Neural progenitor cell (in vitro differentiated cells): ENCODE data around the gene KCNIP2. TPM values are rescaled to one million over a fixed set of nuclear protein-coding genes. Genes with fewer than 3 reads are reported as not detected.
A peak's percentile ranks its signal among the peaks of the same experiment; 100 is the strongest.

Experiments
- DNase-seq: peaks from one replicate; pipeline ENCODE4 v3.0.0-alpha.2; 2016; ENCODE audit warnings: low spot score
- H2AFZ ChIP-seq: fragments of 200-600 bp; sonication (generic); replicated peaks from 2 replicates; pipeline ENCODE4 v1.6.1; 2016; ENCODE audit warnings: antibody characterized with exemption
- H3F3A ChIP-seq: fragments of 200-600 bp; sonication (generic); 2 replicates; pipeline ENCODE4 v1.6.1; 2016; ENCODE audit warnings: antibody characterized with exemption, low read depth
- H3K27ac ChIP-seq: fragments of 200-600 bp; sonication (generic); 2 replicates; pipeline ENCODE4 v1.5.1; 2016; ENCODE audit warnings: mild to moderate bottlenecking
- H3K27me3 ChIP-seq: fragments of 200-600 bp; sonication (generic); 2 replicates; pipeline ENCODE4 v1.6.1; 2016; ENCODE audit warnings: mild to moderate bottlenecking, moderate library complexity
- H3K36me3 ChIP-seq: fragments of 200-600 bp; sonication (generic); 2 replicates; pipeline ENCODE4 v1.5.1; 2016
- H3K4me1 ChIP-seq: fragments of 200-600 bp; sonication (generic); 2 replicates; pipeline ENCODE4 v1.6.1; 2016; ENCODE audit warnings: mixed run types
- H3K4me2 ChIP-seq: fragments of 200-600 bp; sonication (generic); 2 replicates; pipeline ENCODE4 v1.6.1; 2016
- H3K4me3 ChIP-seq: fragments of 200-600 bp; sonication (generic); 2 replicates; pipeline ENCODE4 v1.5.1; 2016
- H3K79me2 ChIP-seq: fragments of 200-600 bp; sonication (generic); 2 replicates; pipeline ENCODE4 v1.6.1; 2016; ENCODE audit warnings: low read depth
- H3K9ac ChIP-seq: fragments of 200-600 bp; sonication (generic); 2 replicates; pipeline ENCODE4 v1.6.1; 2016
- H3K9me3 ChIP-seq: fragments of 200-600 bp; sonication (generic); 2 replicates; pipeline ENCODE4 v1.5.1; 2016; ENCODE audit warnings: low read depth
- H4K20me1 ChIP-seq: fragments of 200-600 bp; sonication (generic); 2 replicates; pipeline ENCODE4 v1.6.1; 2016; ENCODE audit warnings: low read depth
- H3K27ac Mint-ChIP-seq: 3 replicates; pipeline ENCODE4 v1.8.0; 2021; ENCODE audit warnings: mixed read lengths
- H3K27me3 Mint-ChIP-seq: 2 replicates; pipeline ENCODE4 v1.8.0; 2022; ENCODE audit warnings: low read depth, mild to moderate bottlenecking, inconsistent platforms, moderate library complexity, mixed read lengths; ENCODE audit not compliant: insufficient read depth
- H3K36me3 Mint-ChIP-seq: 3 replicates; pipeline ENCODE4 v1.8.0; 2021; ENCODE audit warnings: mixed read lengths
- H3K4me1 Mint-ChIP-seq: 3 replicates; pipeline ENCODE4 v1.8.0; 2021; ENCODE audit warnings: mixed read lengths
- H3K4me3 Mint-ChIP-seq: 3 replicates; pipeline ENCODE4 v1.8.0; 2021; ENCODE audit warnings: mild to moderate bottlenecking, moderate library complexity, mixed read lengths
- H3K9me3 Mint-ChIP-seq: 3 replicates; pipeline ENCODE4 v1.8.0; 2020; ENCODE audit warnings: mixed read lengths
- CTCF ChIP-seq: fragments of 200-600 bp; sonication (generic); IDR thresholded peaks from 2 replicates; pipeline ENCODE4 v1.5.1; 2017; ENCODE audit warnings: antibody characterized with exemption, mild to moderate bottlenecking
- EZH2 ChIP-seq: fragments of 200-600 bp; sonication (generic); IDR thresholded peaks from 2 replicates; pipeline ENCODE4 v1.6.1; 2017; ENCODE audit warnings: antibody characterized with exemption, mild to moderate bottlenecking, moderate library complexity
- EZH2phosphoT487 ChIP-seq: fragments of 200-600 bp; sonication (generic); IDR thresholded peaks from 2 replicates; pipeline ENCODE4 v1.6.1; 2017; ENCODE audit warnings: antibody characterized with exemption
- total RNA-seq: library from RNA; depleted of rRNA; stranded (reverse); fragments of >200 nt; gene quantifications from 2 replicates; pipeline ENCODE4 v1.2.3, GENCODE V29; 2015; ENCODE audit warnings: low replicate concordance

Gene KCNIP2
- total RNA-seq, 1 donor from 2014 or later: 2.4 TPM

- Histone ChIP-seq H2AFZ (peak overlapping the region; percentile 93), H3K79me2 (no peaks in the 10 kb centered on the region), H3K36me3 (no peaks in the 10 kb centered on the region), H3K9ac (no peak overlapping the region), H3K4me3 (peak overlapping the region; percentile 67), H3F3A (peaks cover 58% of the 10 kb centered on the region), H3K27me3 (peaks cover 26% of the 10 kb centered on the region), H3K4me2 (peak overlapping the region; percentile 95), H3K27ac (no peak overlapping the region), H3K4me1 (peaks cover 33% of the 10 kb centered on the region), H3K9me3 (no peaks in the 10 kb centered on the region), H4K20me1 (peaks cover 62% of the 10 kb centered on the region)
- peak overlapping the region; percentile 85 for H3K4me3 Mint-ChIP-seq
- H3K27me3 Mint-ChIP-seq: peaks cover 31% of the 10 kb centered on the region
- peaks cover 48% of the 10 kb centered on the region for H3K4me1 Mint-ChIP-seq
- no peaks in the 10 kb centered on the region for H3K36me3 Mint-ChIP-seq
- no peak overlapping the region for H3K27ac Mint-ChIP-seq
- TF ChIP-seq EZH2phosphoT487 (no peak), CTCF (no peak), EZH2 (no peak)
- peak; percentile 66 for DNase-seq
- no peaks in the 10 kb centered on the region for H3K9me3 Mint-ChIP-seq
Observed at GRCh38 chr10:101840102-101840684, 3.4 kb downstream of the KCNIP2 start.

- H3K36me3 Mint-ChIP-seq: no peaks in the 10 kb centered on the region
- Histone ChIP-seq H3K4me1 (peaks cover 31% of the 10 kb centered on the region), H3K27ac (no peak overlapping the region)
Observed at GRCh38 chr10:101839416-101840063, 4.1 kb downstream of the KCNIP2 start.

GRCh38 chr10:101839002-101839401 lies 4.6 kb downstream of the KCNIP2 start:
- Mint-ChIP-seq H3K4me1 (peaks cover 47% of the 10 kb centered on the region), H3K4me3 (peak overlapping the region; percentile 85), H3K9me3 (no peaks in the 10 kb centered on the region)

More at GRCh38 chr10:101839416-101840063, 4.1 kb downstream of the KCNIP2 start:
- H3K9me3 ChIP-seq: no peaks in the 10 kb centered on the region
- no peak overlapping the region for H3K9ac ChIP-seq
- H4K20me1 ChIP-seq: peaks cover 60% of the 10 kb centered on the region
- H3K9me3 Mint-ChIP-seq: no peaks in the 10 kb centered on the region
- peaks cover 31% of the 10 kb centered on the region for H3K27me3 Mint-ChIP-seq
- H3K4me1 Mint-ChIP-seq: peaks cover 52% of the 10 kb centered on the region
- H2AFZ ChIP-seq: peak overlapping the region; percentile 93
- H3F3A ChIP-seq: peaks cover 52% of the 10 kb centered on the region
- H3K36me3 ChIP-seq: no peaks in the 10 kb centered on the region
- peaks cover 26% of the 10 kb centered on the region for H3K27me3 ChIP-seq
- peak overlapping the region; percentile 95 for H3K4me2 ChIP-seq
- TF ChIP-seq EZH2: no peak
- TF ChIP-seq CTCF: no peak
- no peak for TF ChIP-seq EZH2phosphoT487
- H3K27ac Mint-ChIP-seq: no peak overlapping the region
- no peaks in the 10 kb centered on the region for H3K79me2 ChIP-seq
- DNase-seq: peak; percentile 82
- H3K4me3 Mint-ChIP-seq: peak overlapping the region; percentile 85
- peak overlapping the region; percentile 67 for H3K4me3 ChIP-seq

More at GRCh38 chr10:101839002-101839401, 4.6 kb downstream of the KCNIP2 start:
- Histone ChIP-seq H3K4me2 (peak overlapping the region; percentile 95), H4K20me1 (peaks cover 54% of the 10 kb centered on the region), H3K27ac (no peak overlapping the region), H3K27me3 (peaks cover 26% of the 10 kb centered on the region), H3K36me3 (no peaks in the 10 kb centered on the region), H3K79me2 (no peaks in the 10 kb centered on the region), H3K9ac (no peak overlapping the region), H2AFZ (no peak overlapping the region), H3K4me3 (peak overlapping the region; percentile 67), H3K4me1 (peaks cover 25% of the 10 kb centered on the region), H3F3A (peaks cover 47% of the 10 kb centered on the region), H3K9me3 (no peaks in the 10 kb centered on the region)
- no peak for DNase-seq
- H3K27me3 Mint-ChIP-seq: peaks cover 28% of the 10 kb centered on the region
- H3K27ac Mint-ChIP-seq: no peak overlapping the region
- TF ChIP-seq EZH2phosphoT487 (no peak), CTCF (no peak), EZH2 (no peak)
- no peaks in the 10 kb centered on the region for H3K36me3 Mint-ChIP-seq
